Hepatocyte (in vitro differentiated cells): ENCODE results near the gene PSMB8. TPM values are rescaled to one million over a fixed set of nuclear protein-coding genes. Genes with fewer than 3 reads are reported as not detected.

Source experiments
- DNase-seq: peaks from one replicate; pipeline ENCODE4 v3.0.0-alpha.2; 2016; ENCODE audit warnings: low spot score
- H2AFZ ChIP-seq: fragments of 200-600 bp; sonication (generic); 2 replicates; pipeline ENCODE4 v1.6.0; 2016; ENCODE audit warnings: antibody characterized with exemption, mild to moderate bottlenecking
- H3K27ac ChIP-seq: fragments of 200-600 bp; sonication (generic); 2 replicates; pipeline ENCODE4 v1.5.1; 2016; ENCODE audit warnings: mild to moderate bottlenecking
- H3K27me3 ChIP-seq: fragments of 200-600 bp; sonication (generic); 2 replicates; pipeline ENCODE4 v1.6.1; 2016
- H3K36me3 ChIP-seq: fragments of 200-600 bp; sonication (generic); replicated peaks from 2 replicates; pipeline ENCODE4 v1.5.1; 2016; ENCODE audit warnings: low read depth; ENCODE audit not compliant: insufficient read depth
- H3K4me1 ChIP-seq: fragments of 200-600 bp; sonication (generic); 2 replicates; pipeline ENCODE4 v1.5.1; 2016; ENCODE audit warnings: mild to moderate bottlenecking, moderate library complexity; ENCODE audit not compliant: insufficient read depth
- H3K4me2 ChIP-seq: fragments of 200-600 bp; sonication (generic); 2 replicates; pipeline ENCODE4 v1.6.0; 2016
- H3K4me3 ChIP-seq: fragments of 200-600 bp; sonication (generic); 2 replicates; pipeline ENCODE4 v1.5.1; 2016; ENCODE audit warnings: mild to moderate bottlenecking
- H3K79me2 ChIP-seq: fragments of 200-600 bp; sonication (generic); 2 replicates; pipeline ENCODE4 v1.6.0; 2017; ENCODE audit warnings: mild to moderate bottlenecking
- H3K9me2 ChIP-seq: fragments of 200-600 bp; sonication (generic); replicated peaks from 2 replicates; pipeline ENCODE4 v1.6.0; 2017; ENCODE audit warnings: mild to moderate bottlenecking; ENCODE audit not compliant: insufficient read depth
- H3K9me3 ChIP-seq: fragments of 200-600 bp; sonication (generic); 2 replicates; pipeline ENCODE4 v1.5.1; 2016; ENCODE audit warnings: low read depth, mild to moderate bottlenecking
- H4K20me1 ChIP-seq: fragments of 200-600 bp; sonication (generic); 2 replicates; pipeline ENCODE4 v1.6.0; 2016; ENCODE audit warnings: mild to moderate bottlenecking; ENCODE audit not compliant: insufficient read depth, poor library complexity, severe bottlenecking
- EZH2 ChIP-seq: fragments of 200-600 bp; sonication (generic); IDR thresholded peaks from 2 replicates; pipeline ENCODE4 v1.6.1; 2016; ENCODE audit warnings: antibody characterized with exemption, mild to moderate bottlenecking, borderline replicate concordance
- EZH2phosphoT487 ChIP-seq: fragments of 200-600 bp; sonication (generic); IDR thresholded peaks from one replicate; pipeline ENCODE4 v1.6.1; 2018; ENCODE audit warnings: antibody characterized with exemption, mild to moderate bottlenecking, low read depth, moderate library complexity; ENCODE audit not compliant: unreplicated experiment, severe bottlenecking
- WGBS: methylation state at CpG from one replicate; pipeline ENCODE4 v1.1.6; 2016; ENCODE audit warnings: low lambda C conversion rate; ENCODE audit errors: missing lambda C conversion rate; 5-methylcytosine and 5-hydroxymethylcytosine counted together
- polyA plus RNA-seq: library from polyadenylated mRNA; unstranded; fragments of >200 nt; fragmentation: Nextera tagmentation; extraction: Ambion mirVana; gene quantifications from 2 replicates; pipeline ENCODE4 v1.2.1, GENCODE V29; 2016
- total RNA-seq: library from RNA; depleted of rRNA; stranded (reverse); fragments of >200 nt; gene quantifications from 2 replicates; pipeline ENCODE4 v1.2.3, GENCODE V29; 2014
- TF ChIP-seq, protein P1 (sequence below): fragments of 200-600 bp; sonication (generic); IDR thresholded peaks from 2 replicates; pipeline ENCODE4 v1.5.1; 2016; ENCODE audit warnings: antibody characterized with exemption, mild to moderate bottlenecking; ENCODE audit not compliant: poor library complexity

The PSMB8 gene
- total and polyA plus RNA-seq, 2 experiments from 2014 or later: 18.6 to 19.1 TPM

DNA sequence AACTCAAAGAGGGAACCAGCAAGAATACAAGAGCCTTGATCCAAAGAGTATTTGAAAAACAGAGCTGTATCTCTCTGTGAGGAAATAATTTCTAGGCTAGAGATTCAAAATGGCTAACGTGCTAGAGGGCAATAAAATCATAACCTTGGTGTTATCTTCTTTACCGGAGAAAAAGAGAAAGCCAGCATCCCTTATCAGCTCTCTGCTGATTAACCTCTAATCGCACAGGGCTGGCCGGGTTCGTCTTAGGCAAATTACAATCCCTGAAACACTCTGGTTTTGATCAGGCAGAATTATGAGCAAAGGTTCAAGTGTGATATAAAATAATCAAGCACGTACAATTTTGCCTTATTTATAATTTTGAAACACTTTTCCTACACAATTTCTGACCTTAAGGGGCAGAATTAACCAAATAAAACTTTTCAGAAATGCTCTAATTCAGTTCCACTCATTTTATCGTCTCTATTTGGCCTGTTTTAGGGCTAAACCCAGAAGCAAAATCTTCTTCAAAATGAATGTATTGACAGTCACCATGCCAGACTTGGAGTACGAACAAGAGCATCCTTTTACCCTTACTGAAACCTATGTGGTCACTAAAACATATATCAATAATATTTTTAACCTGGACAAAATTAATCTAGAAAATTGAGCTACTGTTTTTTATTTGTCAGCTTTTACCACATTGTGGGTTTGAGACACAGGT is 23.9 kb upstream of the PSMB8 start:
- Histone ChIP-seq H3K4me3 (no peak overlapping the region), H3K27me3 (peaks cover 24% of the 10 kb centered on the region), H3K9me2 (no peaks in the 10 kb centered on the region), H3K4me1 (no peaks in the 10 kb centered on the region), H3K4me2 (peak overlapping the region; percentile 4), H3K36me3 (no peaks in the 10 kb centered on the region), H3K27ac (no peak overlapping the region), H2AFZ (no peak overlapping the region), H3K9me3 (no peaks in the 10 kb centered on the region), H4K20me1 (no peaks in the 10 kb centered on the region), H3K79me2 (no peaks in the 10 kb centered on the region)
- peak; percentile 38 for DNase-seq
- 36% methylated on average over 8 of the region's 8 CpGs for WGBS
- TF ChIP-seq, protein P1, sequence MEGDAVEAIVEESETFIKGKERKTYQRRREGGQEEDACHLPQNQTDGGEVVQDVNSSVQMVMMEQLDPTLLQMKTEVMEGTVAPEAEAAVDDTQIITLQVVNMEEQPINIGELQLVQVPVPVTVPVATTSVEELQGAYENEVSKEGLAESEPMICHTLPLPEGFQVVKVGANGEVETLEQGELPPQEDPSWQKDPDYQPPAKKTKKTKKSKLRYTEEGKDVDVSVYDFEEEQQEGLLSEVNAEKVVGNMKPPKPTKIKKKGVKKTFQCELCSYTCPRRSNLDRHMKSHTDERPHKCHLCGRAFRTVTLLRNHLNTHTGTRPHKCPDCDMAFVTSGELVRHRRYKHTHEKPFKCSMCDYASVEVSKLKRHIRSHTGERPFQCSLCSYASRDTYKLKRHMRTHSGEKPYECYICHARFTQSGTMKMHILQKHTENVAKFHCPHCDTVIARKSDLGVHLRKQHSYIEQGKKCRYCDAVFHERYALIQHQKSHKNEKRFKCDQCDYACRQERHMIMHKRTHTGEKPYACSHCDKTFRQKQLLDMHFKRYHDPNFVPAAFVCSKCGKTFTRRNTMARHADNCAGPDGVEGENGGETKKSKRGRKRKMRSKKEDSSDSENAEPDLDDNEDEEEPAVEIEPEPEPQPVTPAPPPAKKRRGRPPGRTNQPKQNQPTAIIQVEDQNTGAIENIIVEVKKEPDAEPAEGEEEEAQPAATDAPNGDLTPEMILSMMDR: no peak
- TF ChIP-seq EZH2: peak; percentile 1
- peak; percentile 73 for TF ChIP-seq EZH2phosphoT487

DNA sequence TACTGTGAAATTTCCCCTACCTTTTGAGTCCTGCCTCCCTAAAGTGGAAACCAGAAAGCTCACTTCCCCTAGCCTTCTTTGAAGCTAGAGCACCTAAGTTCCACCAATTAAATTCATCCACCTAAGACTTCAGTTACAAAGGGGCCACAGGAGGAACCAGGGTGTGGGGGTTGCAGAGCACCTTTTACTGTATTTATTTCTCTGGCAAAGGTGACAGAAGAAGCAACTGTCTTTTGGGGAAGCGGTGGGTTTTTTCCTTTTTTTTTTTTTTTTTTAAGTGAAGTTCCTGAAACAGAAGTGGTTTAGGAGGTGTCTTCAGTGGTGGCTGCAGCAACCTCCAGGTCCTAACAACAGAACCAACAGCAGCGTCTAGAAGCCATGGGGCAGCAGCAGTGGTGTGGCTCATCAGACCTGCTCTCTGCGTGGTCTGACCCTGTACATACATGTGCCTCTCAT is 23.2 kb upstream of the PSMB8 start:
- peaks cover 24% of the 10 kb centered on the region for H3K27me3 ChIP-seq
- no peaks in the 10 kb centered on the region for H3K9me3 ChIP-seq
- no peak overlapping the region for H3K4me3 ChIP-seq
- H4K20me1 ChIP-seq: no peaks in the 10 kb centered on the region
- no peak for DNase-seq
- no peak overlapping the region for H2AFZ ChIP-seq
- H3K79me2 ChIP-seq: no peaks in the 10 kb centered on the region
- WGBS: 63% methylated on average over 3 of the region's 3 CpGs
- peak overlapping the region; percentile 0 for H3K4me2 ChIP-seq
- no peaks in the 10 kb centered on the region for H3K36me3 ChIP-seq
- H3K4me1 ChIP-seq: no peaks in the 10 kb centered on the region
- H3K9me2 ChIP-seq: no peaks in the 10 kb centered on the region
- no peak overlapping the region for H3K27ac ChIP-seq
- TF ChIP-seq, protein P1: no peak
- no peak for TF ChIP-seq EZH2
- TF ChIP-seq EZH2phosphoT487: no peak

DNA sequence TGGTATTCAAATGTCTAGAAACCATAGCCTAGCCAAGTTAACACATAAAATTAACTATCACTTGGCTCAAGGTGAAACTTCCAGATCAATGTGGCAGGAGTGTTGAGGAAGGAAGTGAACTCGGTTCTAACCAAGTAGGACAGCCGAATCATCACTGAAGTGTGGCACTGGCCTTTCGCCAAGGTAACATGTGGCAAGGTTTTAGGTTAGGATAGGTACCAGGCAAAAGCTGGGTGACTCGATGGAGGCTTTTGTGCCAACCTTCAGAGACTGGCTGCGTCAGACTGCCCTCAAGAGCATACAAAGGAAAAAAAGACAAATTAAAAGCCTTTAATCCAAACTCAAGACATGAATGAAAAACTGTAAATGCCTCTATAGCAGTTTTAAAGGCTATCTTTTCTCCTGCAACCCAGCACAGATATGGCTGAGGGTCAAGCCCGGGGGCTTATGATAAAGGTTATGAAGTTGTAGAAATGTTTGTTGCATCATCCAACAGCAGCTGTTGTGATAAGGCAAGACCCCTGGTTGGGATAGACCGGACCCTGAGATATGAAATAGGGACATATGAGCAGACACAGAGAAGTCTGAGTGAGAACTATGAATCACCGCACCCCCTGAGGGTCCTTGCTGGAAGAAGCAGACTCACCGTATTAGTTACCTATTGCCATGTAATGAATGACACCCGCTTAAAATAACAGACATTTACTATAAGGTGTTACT is 22.0 kb upstream of the PSMB8 start:
- no peak overlapping the region for H2AFZ ChIP-seq
- no peaks in the 10 kb centered on the region for H3K4me1 ChIP-seq
- H3K4me3 ChIP-seq: no peak overlapping the region
- no peak overlapping the region for H3K27ac ChIP-seq
- peaks cover 18% of the 10 kb centered on the region for H3K27me3 ChIP-seq
- DNase-seq: no peak
- no peak overlapping the region for H3K4me2 ChIP-seq
- WGBS: 75% methylated on average over 10 of the region's 10 CpGs
- H3K9me3 ChIP-seq: no peaks in the 10 kb centered on the region
- TF ChIP-seq, protein P1: no peak
- H3K9me2 ChIP-seq: no peaks in the 10 kb centered on the region
- no peaks in the 10 kb centered on the region for H4K20me1 ChIP-seq
- no peaks in the 10 kb centered on the region for H3K36me3 ChIP-seq
- no peaks in the 10 kb centered on the region for H3K79me2 ChIP-seq
